HG03558 (cell line): ENCODE measurements around the gene SCN4A.
"Not testable (repeated sequence)": the region's sequence is repeated elsewhere in the genome, so short reads cannot be mapped to it uniquely, and the experiment has no call there.

ENCODE experiments used
- ATAC-seq: cut with Tn5 transposase; IDR thresholded peaks from one replicate; pipeline ENCODE4 v1.9.1; 2021; ENCODE audit warnings: moderate number of reproducible peaks; ENCODE audit not compliant: unreplicated experiment; ENCODE audit errors: extremely low read depth

The SCN4A gene

GRCh38 chr17:63972796-63973195 is at the start of gene SCN4A:
Gene SCN4A, minus strand, starts transcription at chr17:63972918. Its CDS starts 77 bp downstream, at chr17:63972841.
- ATAC-seq: no peak

DNA sequence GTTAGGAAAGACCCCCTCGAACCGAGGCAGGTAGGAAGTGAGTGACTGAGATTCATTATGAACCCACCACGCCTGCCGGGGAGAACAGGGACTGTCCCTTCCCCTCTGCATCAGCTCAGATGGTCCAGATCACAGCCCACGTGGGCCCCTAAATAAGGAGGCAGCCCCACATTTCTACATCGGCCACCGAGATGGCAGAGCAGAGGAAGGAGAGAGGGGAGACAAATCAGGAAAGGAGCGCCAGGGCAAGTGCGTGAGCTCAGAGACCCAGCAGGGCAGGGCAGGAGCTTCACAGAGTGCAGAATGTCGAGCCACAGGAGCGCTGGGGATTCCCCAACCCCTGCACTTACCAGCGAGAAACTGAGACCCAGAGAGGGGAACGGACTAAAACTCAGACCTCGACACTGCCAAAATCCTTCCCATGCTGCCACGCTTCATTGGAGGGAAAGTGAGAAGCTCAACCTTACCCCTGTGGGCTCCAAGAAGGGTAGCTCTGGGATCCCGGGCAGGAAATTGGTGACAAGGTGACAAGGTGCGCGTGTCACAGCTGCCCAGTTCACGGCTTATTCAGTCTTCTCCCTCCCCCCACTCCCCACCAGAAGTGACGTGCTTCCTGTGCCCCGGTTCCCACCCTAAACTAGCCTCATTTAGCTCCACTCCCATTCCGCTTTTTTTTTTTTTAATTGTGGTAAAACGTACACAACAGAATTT is 47.5 kb upstream of the SCN4A start, which contains the start of gene ICAM2:
ICAM2 (minus strand) TSS at position 578 of the 711 bp plus-strand sequence. CDS start 13,942 bp downstream, outside the sequence.
- ATAC-seq: no peak

DNA sequence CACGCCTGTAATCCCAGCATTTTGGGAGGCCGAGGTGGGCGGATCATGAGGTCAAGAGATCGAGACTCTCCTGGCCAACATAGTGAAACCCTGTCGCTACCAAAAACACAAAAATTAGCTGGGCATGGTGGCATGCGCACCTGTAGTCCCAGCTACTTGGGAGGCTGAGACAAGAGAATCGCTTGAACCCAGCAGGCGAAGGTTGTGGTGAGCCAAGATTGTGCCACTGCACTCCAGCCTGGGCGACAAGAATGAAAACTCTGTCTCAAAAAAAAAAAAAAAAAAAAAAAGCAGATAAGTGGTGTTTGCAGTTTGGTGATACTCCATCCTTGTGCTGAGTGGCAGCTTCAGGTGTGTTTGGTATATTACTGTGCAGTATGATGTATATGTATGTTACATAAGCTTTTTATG is 46.8 kb upstream of the SCN4A start:
- not testable (repeated sequence) for ATAC-seq

DNA sequence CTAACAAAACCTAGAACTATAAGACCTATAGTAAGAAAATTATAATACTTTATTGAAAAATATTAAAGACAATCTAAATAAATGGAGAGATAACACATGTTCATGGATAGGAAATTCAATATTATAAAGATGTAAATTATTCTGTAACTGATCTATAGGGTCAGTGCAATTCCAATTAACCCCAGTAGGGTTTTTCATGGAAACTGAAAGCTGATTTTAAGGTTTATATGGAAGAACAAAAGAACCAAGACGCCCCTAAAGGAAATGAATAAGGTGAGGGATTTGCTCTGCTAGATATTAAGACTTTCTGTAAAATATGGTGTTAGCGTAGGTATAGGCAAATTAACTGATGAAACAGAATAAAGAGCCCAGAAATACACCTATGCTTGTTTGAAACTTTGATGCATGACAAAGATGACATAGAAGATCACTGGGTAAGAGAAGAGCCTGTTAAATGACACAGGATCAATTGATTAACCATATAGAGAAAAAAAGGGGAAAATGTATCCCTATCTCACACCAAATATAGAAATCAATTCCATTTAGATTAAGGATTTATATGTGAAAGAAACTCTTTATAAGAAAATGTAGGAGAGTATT is 44.8 kb upstream of the SCN4A start:
- ATAC-seq: no peak

DNA sequence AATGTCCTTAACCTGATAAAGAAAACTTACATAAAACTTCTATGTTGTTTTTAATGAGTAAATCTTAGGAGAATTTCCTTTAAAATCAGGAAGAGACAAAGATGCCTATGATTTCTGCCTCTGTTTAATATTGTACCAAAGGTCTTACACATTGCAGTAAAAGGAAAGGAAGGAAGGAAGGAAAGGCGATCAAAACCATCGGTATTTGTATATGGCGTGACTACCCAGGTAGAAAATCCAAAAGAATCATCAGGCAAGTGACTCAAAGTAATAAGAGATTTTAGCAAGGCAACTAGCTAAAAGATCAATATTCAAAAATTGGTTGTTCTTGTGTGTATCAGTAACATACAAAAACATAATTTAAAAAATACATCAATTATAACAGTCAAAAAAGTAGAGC is 44.3 kb upstream of the SCN4A start:
- no peak for ATAC-seq

DNA sequence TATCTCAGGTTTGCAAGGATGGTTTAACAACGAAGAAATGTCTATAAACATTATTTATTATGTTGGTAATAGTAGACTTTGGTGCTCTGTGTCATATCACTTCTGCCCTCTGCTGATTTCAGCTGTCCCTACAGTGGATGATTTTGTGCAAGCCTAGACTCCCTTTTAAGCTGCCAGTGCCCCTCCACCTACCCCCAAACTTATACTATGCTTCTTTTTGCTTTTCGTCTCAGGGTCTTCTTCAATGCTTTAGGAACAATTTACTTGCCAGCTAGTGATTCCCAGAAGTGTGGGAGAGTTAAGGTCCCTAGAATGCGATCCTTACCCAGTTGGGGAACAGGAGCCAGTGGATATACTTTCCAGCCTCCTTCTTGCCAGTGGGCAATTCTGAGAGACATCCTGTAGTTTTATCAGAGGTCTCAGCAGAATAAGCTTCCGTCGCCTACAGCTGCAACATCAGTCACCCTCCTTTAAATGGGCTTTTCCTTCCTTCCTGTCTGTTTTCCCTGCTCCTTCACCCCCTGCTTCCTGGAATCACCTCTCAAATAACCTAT is 43.6 kb upstream of the SCN4A start:
- ATAC-seq: no peak

DNA sequence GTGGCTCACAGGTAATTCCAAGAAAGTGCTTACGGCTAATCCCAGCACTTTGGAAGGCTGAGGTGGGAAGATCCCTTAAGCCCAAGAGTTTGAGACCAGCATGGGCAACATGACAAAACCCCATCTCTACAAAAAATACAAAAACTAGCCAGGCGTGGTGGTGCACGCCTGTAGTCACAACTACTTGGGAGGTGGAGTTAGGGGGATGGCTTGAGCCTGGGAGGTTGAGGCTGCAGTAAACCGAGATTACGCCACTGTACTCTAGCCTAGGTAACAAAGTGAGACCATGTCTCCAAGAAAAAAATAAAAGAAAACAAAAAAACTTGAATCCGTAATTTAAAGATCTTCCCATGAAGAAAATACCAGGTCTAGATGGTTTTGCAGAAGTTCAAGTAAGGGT is 42.7 kb upstream of the SCN4A start:
- ATAC-seq: no peak

DNA sequence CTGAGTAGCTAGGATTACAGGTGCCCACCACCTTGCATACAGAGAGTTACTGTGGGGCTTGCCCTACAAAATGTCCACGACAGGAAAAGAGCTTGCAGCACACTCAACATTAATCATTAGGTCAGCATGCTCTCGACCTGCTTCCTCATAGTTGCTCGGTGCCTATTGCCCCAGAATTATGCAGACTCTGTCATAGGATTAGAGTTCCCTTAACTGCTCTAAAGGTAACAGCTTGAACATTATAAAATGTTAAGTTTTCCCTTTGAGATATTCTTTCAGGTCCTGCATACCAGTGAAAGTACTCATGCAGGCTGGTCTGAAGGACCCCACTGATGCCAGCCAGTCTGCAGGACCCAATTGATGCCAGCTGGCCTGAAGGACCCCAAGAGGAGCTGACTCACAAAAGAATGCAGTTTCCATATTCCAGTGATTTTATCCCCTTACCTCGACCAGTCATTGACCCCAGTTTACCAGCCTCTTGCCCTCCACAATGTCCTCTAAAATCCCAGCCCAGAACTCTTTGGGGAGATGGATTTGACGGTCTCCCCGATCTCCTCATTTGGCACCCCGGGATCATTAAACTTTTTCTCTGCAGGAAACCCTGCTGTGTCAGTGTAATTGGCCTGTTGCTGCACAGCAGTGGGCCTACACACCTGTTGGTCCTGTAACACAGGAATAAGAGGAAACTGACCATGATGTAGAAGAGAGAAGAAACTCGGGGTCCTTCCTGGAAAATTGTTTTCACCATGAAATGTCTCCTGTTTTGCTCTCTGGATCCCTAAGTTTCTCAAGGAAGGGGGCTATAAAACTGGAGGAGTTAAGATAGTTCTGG is 37.1 kb upstream of the SCN4A start:
- ATAC-seq: no peak

- ATAC-seq: no peak
Measured at GRCh38 chr17:64008830-64009229, 36.1 kb upstream of the SCN4A start.

DNA sequence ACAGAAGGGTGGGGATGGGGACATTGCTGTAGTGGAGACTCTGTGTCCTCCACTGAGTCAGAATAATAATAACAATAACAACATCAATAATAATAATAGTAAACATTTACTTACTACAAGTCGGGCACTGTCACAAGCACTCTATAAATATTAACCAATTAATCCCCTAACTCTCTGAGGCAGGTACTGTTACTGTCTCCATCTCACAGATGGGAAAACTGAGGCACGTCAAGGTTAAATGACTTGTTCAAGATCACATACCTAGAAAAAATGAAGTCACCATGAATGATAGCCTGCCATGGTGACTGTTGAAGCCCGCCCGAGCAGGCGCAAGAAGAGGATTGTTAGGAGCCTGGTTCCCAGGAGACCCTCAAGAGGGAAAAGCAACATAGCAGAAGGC is 35.6 kb upstream of the SCN4A start:
- no peak for ATAC-seq

- ATAC-seq: no peak
Measured at GRCh38 chr17:64007838-64008282, 35.1 kb upstream of the SCN4A start.

- not testable (repeated sequence) for ATAC-seq
Measured at GRCh38 chr17:64007089-64007837, 34.5 kb upstream of the SCN4A start.

DNA sequence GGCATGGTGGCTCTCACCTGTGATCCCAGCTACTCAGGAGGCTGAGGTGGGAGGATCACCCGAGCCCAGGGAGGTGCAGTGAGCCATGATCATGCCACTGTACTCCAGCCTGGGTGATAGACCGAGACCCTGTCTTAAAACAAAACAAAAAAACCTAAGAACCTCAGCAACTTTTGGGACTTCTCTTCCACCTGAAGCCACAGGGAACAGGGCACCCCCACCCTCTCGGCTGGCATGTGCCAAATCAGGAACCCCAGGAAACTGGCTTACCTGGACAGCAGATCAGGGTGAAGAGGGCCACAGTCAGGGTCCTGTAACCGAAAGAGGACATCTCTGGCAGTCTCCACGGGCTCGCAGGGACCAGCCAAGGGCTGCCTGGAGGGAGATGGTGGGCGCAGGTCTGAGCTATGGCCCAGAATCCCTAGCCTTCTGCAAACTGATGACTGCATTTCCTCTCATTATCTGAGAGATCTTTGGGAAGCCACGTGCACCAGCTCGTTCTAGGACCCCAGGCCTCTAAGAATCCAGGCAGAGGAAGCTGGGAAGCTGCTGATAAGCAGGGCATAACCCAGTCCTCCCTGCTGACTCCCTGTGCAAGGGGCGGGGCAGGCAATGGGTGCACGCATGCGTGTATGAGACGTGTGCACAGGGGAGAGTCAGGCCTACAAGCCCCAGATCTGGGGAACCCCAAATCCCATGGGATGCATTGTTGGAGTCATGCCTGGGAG is 33.8 kb upstream of the SCN4A start:
- ATAC-seq: no peak

DNA sequence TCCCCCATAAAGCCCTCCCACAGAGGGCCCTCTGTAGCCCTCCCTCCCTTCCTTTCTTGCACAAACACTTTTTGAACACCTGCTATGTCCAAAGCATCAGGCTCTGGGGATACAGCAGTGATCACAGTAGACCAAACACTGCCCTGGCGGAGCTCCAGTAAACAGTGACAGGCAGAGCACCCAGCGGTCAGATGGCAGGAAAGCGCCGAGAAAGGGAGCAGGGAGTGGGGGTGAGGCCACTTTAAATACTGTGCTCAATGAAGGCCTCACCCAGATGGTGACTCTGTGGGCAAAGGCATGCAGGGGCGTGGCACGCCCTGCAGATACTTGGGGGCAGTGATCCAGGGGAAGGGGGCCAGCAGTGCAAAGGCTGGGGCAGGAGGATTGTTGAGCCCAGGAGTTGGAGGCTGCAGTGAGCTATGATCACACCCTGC is 33.0 kb upstream of the SCN4A start:
- no peak for ATAC-seq

DNA sequence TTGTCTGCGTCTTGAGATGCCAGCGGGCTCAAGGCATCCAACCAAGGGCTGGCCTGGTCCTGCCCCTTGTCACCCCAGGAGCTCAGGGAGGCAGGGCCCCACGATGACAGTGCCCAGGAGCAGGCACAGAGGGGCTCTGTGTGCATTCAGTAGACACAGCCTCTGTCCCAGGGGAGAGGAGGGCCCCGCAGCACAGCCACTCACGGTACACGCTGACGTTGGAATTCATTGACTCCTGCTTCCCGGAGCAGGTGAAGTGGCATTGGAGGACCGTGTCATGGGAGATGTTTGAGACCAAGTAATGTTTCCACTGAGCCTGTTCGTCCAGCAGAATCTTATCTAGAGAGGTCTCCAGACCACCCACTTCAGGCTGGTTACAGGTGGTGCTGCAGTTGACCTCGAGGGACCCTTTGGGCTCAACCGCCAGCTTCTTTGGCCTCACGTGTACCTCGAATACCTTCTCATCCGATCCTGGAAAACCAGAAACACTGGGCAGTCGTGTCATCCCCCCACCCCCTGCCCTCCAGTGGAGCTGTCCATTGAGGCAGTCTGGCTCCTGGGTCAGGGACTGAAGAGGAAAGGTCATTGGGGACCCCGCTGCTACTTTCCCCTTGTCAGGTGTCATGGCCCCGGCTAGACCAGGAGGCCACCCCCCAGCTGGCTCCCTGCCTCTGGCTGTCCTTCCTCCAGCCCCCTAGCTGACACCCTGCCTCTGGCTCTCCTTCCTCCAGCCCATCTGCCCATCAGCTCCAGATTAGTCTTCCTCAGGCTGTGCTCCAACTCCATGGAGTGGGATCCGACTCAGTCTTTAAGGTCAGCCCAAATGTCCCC is 32.4 kb upstream of the SCN4A start:
- ATAC-seq: no peak

DNA sequence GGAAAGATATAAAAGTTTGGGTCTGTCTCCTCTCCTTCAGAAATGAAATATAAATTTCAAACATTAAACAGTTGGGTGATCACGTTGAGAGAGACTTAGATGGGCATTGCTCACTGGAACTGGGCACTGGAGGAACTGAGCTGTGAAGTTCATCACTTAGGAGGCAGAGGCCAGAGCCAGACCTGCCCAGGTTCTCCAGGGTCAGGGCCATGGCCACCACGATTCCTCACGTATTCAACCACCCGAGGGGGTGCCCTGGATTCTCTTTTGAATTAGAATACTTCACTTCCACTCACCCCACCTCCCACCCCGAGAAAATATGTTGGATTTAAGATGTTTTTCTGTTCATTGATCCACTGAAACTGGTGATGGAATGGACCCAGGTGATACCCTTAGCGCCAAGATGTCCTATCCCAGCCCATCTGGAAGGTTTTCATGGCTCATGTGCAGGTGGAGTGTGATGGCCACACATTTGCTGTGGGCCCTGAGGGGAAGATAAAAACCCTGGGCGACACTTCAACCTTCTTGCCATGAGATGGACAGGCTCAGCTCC is 31.6 kb upstream of the SCN4A start:
- ATAC-seq: no peak

DNA sequence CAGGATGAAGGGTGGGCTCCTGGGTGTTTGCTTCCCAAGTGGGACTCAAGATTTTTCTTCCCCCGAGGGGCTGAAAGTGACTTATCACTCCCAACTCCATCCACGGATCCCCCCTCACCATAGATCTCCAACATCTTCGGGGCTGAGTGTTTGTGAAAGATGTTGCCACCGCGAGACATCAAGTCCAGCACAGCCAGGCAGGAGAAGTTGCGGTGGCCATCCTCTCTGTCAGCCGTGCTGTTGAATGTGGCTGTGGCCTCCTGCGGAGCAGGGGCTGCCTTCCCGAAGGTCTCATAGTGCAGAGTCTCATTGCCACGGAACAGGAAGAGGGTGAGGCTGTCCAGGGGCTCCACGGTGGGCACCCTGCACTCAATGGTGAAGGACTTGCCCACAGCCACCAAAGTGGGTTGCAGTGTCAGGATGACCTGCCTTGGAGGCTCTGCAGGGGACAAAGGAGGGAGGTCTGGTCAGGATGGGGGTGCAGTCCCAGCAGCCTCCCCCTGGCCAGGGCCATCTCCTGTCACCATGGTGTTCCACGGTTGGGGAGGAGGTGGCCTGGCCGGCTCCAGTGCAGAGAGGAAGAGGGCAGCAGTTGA is 30.9 kb upstream of the SCN4A start:
- no peak for ATAC-seq
